SIG-M5 (cell line): ENCODE results near the gene GANAB.
"Not testable (repeated sequence)": the region's sequence is repeated elsewhere in the genome, so short reads cannot be mapped to it uniquely, and the experiment has no call there.

Source experiments
- DNase-seq: peaks from one replicate; lab custom pipeline; 2025; lab: John Stamatoyannopoulos, UW

Gene GANAB

GRCh38 chr11:62621567-62622470 is 24.6 kb downstream of the GANAB start, which contains the start of gene B3GAT3:
B3GAT3 (minus strand) TSS chr11:62621986; CDS start chr11:62621947, 39 bp downstream.
- peak; percentile 46 for DNase-seq

- DNase-seq = no peak
Measured at GRCh38 chr11:62621027-62621566, 25.3 kb downstream of the GANAB start.

GRCh38 chr11:62616957-62617356 is 29.5 kb downstream of the GANAB start:
- not testable (repeated sequence) for DNase-seq

- DNase-seq = no peak
Measured at GRCh38 chr11:62615521-62615920, 30.9 kb downstream of the GANAB start.

GRCh38 chr11:62614275-62614674 is 32.1 kb downstream of the GANAB start:
- no peak for DNase-seq

- DNase-seq = no peak
Measured at GRCh38 chr11:62613291-62613778, 33.1 kb downstream of the GANAB start.

GRCh38 chr11:62612366-62613290 is 33.8 kb downstream of the GANAB start, which contains the start of the genes EML3 and ROM1:
EML3 (minus strand) TSS chr11:62612775; CDS start chr11:62612457, 318 bp downstream.
ROM1 (plus strand) TSS chr11:62613257; CDS start chr11:62613282, 25 bp downstream.
- no peak for DNase-seq

- no peak for DNase-seq
Measured at GRCh38 chr11:62611705-62612365, 34.6 kb downstream of the GANAB start.

- DNase-seq = no peak
Measured at GRCh38 chr11:62610814-62611704, 35.4 kb downstream of the GANAB start.

- DNase-seq = no peak
Measured at GRCh38 chr11:62610403-62610802, 36.0 kb downstream of the GANAB start.

- DNase-seq = no peak
Measured at GRCh38 chr11:62608776-62609175, 37.6 kb downstream of the GANAB start.

- DNase-seq = no peak
Measured at GRCh38 chr11:62607714-62608113, 38.7 kb downstream of the GANAB start.

GRCh38 chr11:62605902-62606301 is 40.5 kb downstream of the GANAB start:
- DNase-seq = no peak

- DNase-seq = no peak
Measured at GRCh38 chr11:62605467-62605866, 40.9 kb downstream of the GANAB start.

GRCh38 chr11:62604460-62605120 is 41.8 kb downstream of the GANAB start:
- DNase-seq = no peak

GRCh38 chr11:62603776-62604299 is 42.6 kb downstream of the GANAB start:
- no peak for DNase-seq

GRCh38 chr11:62603072-62603408 is 43.4 kb downstream of the GANAB start:
- no peak for DNase-seq

GRCh38 chr11:62602141-62603071 is 44.0 kb downstream of the GANAB start:
- DNase-seq = no peak
